ENCODE measurements around the gene HAAO. TPM values are rescaled to one million over a fixed set of nuclear protein-coding genes. Genes with fewer than 3 reads are reported as not detected.

Gene HAAO
- polyA plus RNA-seq, 3 donors: 10.5 to 29.6 (median 15.0) TPM

- H3K9ac ChIP-seq (ENCODE audit: insufficient read depth, low read length, poor library complexity, severe bottlenecking): no peak overlapping the region
- Mint-ChIP-seq H3K4me1 (no peaks in the 10 kb centered on the region), H3K27ac (no peak overlapping the region), H3K9me3 (peaks cover 2 to 29% (median 17%) of the 10 kb centered on the region in 7 donors), H3K36me3 (peaks cover 21 to 50% of the 10 kb centered on the region in 2 donors), H3K4me3 (no peak overlapping the region), H3K27me3 (ENCODE audit: low read depth in 3 of 3) (peaks cover 0 to 4% (median 0%) of the 10 kb centered on the region in 3 donors)
- 97% methylated on average over 7 of the region's 9 CpGs for WGBS (ENCODE audit: insufficient coverage)
- DNase-seq: no peak
- H3K4me2 ChIP-seq (replicated peaks; ENCODE audit: extremely low read depth, low read length, poor library complexity, severe bottlenecking): no peak overlapping the region
- H4K20me1 ChIP-seq (ENCODE audit: insufficient read depth, low read length): no peaks in the 10 kb centered on the region
- no peak overlapping the region for H2AFZ ChIP-seq (ENCODE audit: insufficient read depth, low read depth, low read length, poor library complexity, severe bottlenecking)
- H3K27me3 ChIP-seq (ENCODE audit: control insufficient read depth in 2 of 2, insufficient read depth in 2 of 2, low read length in 2 of 2): no peaks in the 10 kb centered on the region
- no peak overlapping the region for H3K4me3 ChIP-seq (replicated peaks in 1 of 3; ENCODE audit: low read depth in 2 of 3, low read length in 3 of 3)
- no peak for TF ChIP-seq CTCF (IDR thresholded peaks at IDR 0.05)
- H3K79me2 ChIP-seq (ENCODE audit: insufficient read depth, low read length): no peaks in the 10 kb centered on the region
- no peaks in the 10 kb centered on the region for H3K4me1 ChIP-seq (ENCODE audit: control insufficient read depth in 1 of 2, insufficient read depth in 2 of 2, low read length in 2 of 2)
- H3K27ac ChIP-seq (ENCODE audit: low read depth in 1 of 2, low read length in 2 of 2): no peak overlapping the region
- H3K9me3 ChIP-seq (replicated peaks in 1 of 2; ENCODE audit: control insufficient read depth in 1 of 2, insufficient read depth in 1 of 2, low read length in 2 of 2): peaks cover 2 to 14% of the 10 kb centered on the region in 2 donors
- intact Hi-C loops (cut with micrococcal nuclease): no loop called here
- H3K36me3 ChIP-seq (replicated peaks in 1 of 2; ENCODE audit: control insufficient read depth in 1 of 2, insufficient read depth in 2 of 2, low read length in 2 of 2): peaks cover 0 to 12% of the 10 kb centered on the region in 2 donors
These were observed 8.9 kb downstream of the HAAO start for GRCh38 chr2:42783511-42783910.

GRCh38 chr2:42781181-42781580, 11.2 kb downstream of the HAAO start:
- Mint-ChIP-seq H3K4me3 (no peak overlapping the region), H3K27ac (no peak overlapping the region), H3K27me3 (ENCODE audit: low read depth in 3 of 3) (peaks cover 0 to 2% (median 0%) of the 10 kb centered on the region in 3 donors), H3K9me3 (peaks cover 4 to 33% (median 21%) of the 10 kb centered on the region in 7 donors), H3K4me1 (peaks cover 2% of the 10 kb centered on the region), H3K36me3 (peaks cover 22 to 48% of the 10 kb centered on the region in 2 donors)
- no peak for DNase-seq
- Histone ChIP-seq H3K4me1 (ENCODE audit: control insufficient read depth in 1 of 2, insufficient read depth in 2 of 2, low read length in 2 of 2) (no peaks in the 10 kb centered on the region), H3K4me2 (replicated peaks; ENCODE audit: extremely low read depth, low read length, poor library complexity, severe bottlenecking) (no peak overlapping the region), H3K9ac (ENCODE audit: insufficient read depth, low read length, poor library complexity, severe bottlenecking) (no peak overlapping the region), H2AFZ (ENCODE audit: insufficient read depth, low read depth, low read length, poor library complexity, severe bottlenecking) (no peak overlapping the region), H3K27me3 (ENCODE audit: control insufficient read depth in 2 of 2, insufficient read depth in 2 of 2, low read length in 2 of 2) (no peaks in the 10 kb centered on the region), H4K20me1 (ENCODE audit: insufficient read depth, low read length) (no peaks in the 10 kb centered on the region), H3K9me3 (replicated peaks in 1 of 2; ENCODE audit: control insufficient read depth in 1 of 2, insufficient read depth in 1 of 2, low read length in 2 of 2) (peaks cover 11 to 19% of the 10 kb centered on the region in 2 donors), H3K27ac (ENCODE audit: low read depth in 1 of 2, low read length in 2 of 2) (no peak overlapping the region), H3K79me2 (ENCODE audit: insufficient read depth, low read length) (no peaks in the 10 kb centered on the region), H3K36me3 (replicated peaks in 1 of 2; ENCODE audit: control insufficient read depth in 1 of 2, insufficient read depth in 2 of 2, low read length in 2 of 2) (peaks cover 0 to 12% of the 10 kb centered on the region in 2 donors), H3K4me3 (replicated peaks in 1 of 3; ENCODE audit: low read depth in 2 of 3, low read length in 3 of 3) (no peak overlapping the region)
- intact Hi-C loops (cut with micrococcal nuclease): no loop called here
- TF ChIP-seq CTCF (IDR thresholded peaks at IDR 0.05): no peak
- WGBS (ENCODE audit: insufficient coverage): no CpG with 5 or more reads among the region's 1 CpG

All from CD14-positive monocyte (primary cell).